Measurements from ENCODE around the gene RERE. TPM values are rescaled to one million over a fixed set of nuclear protein-coding genes. Genes with fewer than 3 reads are reported as not detected.

The RERE gene
- total RNA-seq, 2 donors from 2014 or later, result 144 to 174 TPM

DNA sequence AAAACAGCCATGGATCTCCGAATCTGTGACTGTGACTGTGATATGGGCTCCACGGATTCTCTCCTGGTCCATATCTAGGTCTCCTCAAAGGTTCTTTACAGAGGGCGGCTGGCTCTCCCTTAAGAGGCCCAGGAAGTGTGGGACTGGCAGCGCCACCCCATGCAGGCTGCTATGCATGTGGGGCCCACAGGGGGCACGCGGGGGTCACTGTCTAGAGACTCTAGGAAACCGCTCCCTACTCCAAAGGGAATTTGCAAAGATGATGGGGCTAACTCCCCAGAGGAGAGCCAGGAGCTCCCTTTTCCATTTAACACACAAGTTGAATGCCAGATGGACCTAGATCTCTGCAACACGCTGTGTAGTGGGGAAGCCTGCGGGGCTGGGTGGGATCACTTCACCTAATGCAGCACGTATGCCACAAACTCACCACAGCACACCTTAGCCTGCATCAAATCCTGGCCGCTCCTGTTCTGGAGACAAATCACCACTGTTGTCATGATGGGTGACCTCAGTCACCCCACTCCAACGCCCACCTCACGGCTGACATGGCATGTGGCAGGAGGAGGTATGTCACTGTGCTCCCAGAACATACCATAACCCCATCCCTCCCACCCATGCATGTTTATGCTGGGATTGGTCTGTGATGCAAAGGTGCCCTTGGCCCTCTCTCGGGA lies 437.8 kb downstream of the RERE start:
- DNase-seq (ENCODE audit: low spot score), result no peak
- H3K9me3 ChIP-seq, result no peaks in the 10 kb centered on the region
- H3K27ac ChIP-seq, result peak overlapping the region; percentile 29 to 35
- ATAC-seq (ENCODE audit: insufficient number of reproducible peaks, low FRiP score, low read depth), result no peak
- H3K27me3 ChIP-seq (replicated peaks; ENCODE audit: insufficient read depth), result no peaks in the 10 kb centered on the region
- TF ChIP-seq, protein P1, sequence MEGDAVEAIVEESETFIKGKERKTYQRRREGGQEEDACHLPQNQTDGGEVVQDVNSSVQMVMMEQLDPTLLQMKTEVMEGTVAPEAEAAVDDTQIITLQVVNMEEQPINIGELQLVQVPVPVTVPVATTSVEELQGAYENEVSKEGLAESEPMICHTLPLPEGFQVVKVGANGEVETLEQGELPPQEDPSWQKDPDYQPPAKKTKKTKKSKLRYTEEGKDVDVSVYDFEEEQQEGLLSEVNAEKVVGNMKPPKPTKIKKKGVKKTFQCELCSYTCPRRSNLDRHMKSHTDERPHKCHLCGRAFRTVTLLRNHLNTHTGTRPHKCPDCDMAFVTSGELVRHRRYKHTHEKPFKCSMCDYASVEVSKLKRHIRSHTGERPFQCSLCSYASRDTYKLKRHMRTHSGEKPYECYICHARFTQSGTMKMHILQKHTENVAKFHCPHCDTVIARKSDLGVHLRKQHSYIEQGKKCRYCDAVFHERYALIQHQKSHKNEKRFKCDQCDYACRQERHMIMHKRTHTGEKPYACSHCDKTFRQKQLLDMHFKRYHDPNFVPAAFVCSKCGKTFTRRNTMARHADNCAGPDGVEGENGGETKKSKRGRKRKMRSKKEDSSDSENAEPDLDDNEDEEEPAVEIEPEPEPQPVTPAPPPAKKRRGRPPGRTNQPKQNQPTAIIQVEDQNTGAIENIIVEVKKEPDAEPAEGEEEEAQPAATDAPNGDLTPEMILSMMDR (IDR thresholded peaks at IDR 0.05), result no peak
- no peaks in the 10 kb centered on the region for H3K36me3 ChIP-seq
- peaks cover 48 to 78% of the 10 kb centered on the region in 2 donors for H3K4me1 ChIP-seq (ENCODE audit: control insufficient read depth in 1 of 2, low read depth in 2 of 2)
- H3K4me3 ChIP-seq, result no peak overlapping the region

DNA sequence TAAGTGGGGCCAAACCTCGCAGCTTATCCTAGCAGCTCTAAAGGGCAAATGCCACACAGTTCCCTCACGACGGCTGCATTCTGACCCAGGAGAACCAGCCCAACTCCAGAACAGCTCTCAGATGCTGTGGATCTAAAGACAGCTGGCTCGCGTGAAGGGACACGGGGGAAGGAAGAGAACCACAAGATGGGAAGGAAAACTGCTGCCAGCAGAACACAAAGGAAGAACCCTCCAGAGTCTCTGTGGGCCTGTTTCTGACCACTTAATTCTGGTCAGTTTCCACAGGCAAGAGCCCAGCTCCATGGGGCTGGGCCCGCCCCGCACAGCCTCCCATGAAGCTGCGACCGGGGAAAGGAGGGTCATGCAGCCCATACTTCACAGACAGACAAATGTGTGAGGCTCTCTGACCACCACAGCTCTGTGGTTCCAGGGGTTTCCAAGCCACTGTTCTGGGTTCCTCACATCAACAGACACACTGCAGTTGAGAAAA lies 438.4 kb downstream of the RERE start:
- Histone ChIP-seq H3K27me3 (replicated peaks; ENCODE audit: insufficient read depth) (no peaks in the 10 kb centered on the region), H3K27ac (peak overlapping the region; percentile 29 to 35), H3K4me3 (no peak overlapping the region), H3K4me1 (ENCODE audit: control insufficient read depth in 1 of 2, low read depth in 2 of 2) (peaks cover 50 to 78% of the 10 kb centered on the region in 2 donors), H3K36me3 (no peaks in the 10 kb centered on the region), H3K9me3 (no peaks in the 10 kb centered on the region)
- TF ChIP-seq, protein P1 (IDR thresholded peaks at IDR 0.05), result no peak
- DNase-seq (ENCODE audit: low spot score), result no peak
- no peak for ATAC-seq (ENCODE audit: insufficient number of reproducible peaks, low FRiP score, low read depth)

- H3K4me3 ChIP-seq, result no peak overlapping the region
- H3K4me1 ChIP-seq (ENCODE audit: control insufficient read depth in 1 of 2, low read depth in 2 of 2), result peaks cover 50 to 80% of the 10 kb centered on the region in 2 donors
- no peaks in the 10 kb centered on the region for H3K27me3 ChIP-seq (replicated peaks; ENCODE audit: insufficient read depth)
- ATAC-seq (ENCODE audit: insufficient number of reproducible peaks, low FRiP score, low read depth) (no peak), DNase-seq (ENCODE audit: low spot score) (no peak)
- H3K9me3 ChIP-seq, result no peaks in the 10 kb centered on the region
- peak overlapping the region; percentile 35 to 42 for H3K27ac ChIP-seq
- H3K36me3 ChIP-seq, result no peaks in the 10 kb centered on the region
- TF ChIP-seq, protein P1 (IDR thresholded peaks at IDR 0.05), result no peak
Observed at GRCh38 chr1:8378178-8378577, 439.3 kb downstream of the RERE start.

- H3K27me3 ChIP-seq (replicated peaks; ENCODE audit: insufficient read depth), result no peaks in the 10 kb centered on the region
- TF ChIP-seq, protein P1 (IDR thresholded peaks at IDR 0.05), result no peak
Observed at GRCh38 chr1:8377271-8377981, 440.0 kb downstream of the RERE start.

DNA sequence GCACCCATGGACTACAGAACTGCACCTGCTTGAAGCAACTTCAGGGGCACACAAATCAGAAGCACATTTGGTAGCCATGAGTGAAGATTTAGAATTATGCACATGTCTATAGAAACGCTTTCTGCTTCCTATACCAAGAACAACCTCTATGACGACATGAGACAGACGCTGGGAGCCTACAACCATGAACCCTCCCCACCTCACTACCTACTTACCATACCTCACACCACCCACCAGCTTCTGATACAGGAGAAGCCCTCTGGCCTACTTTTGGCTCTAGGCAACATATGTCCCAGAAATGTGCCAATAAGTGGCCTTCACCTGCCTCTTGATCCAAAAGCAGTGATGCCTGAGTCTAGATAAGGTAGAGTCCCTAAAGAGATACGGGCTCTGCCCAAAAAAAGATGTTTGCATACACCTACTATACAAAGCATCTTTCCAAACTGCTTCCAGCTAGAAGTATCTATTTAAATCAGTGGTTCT lies 441.0 kb downstream of the RERE start:
- Histone ChIP-seq H3K4me3 (no peak overlapping the region), H3K9me3 (no peaks in the 10 kb centered on the region), H3K27me3 (replicated peaks; ENCODE audit: insufficient read depth) (no peaks in the 10 kb centered on the region), H3K27ac (no peak overlapping the region), H3K4me1 (ENCODE audit: control insufficient read depth in 1 of 2, low read depth in 2 of 2) (peaks cover 54 to 80% of the 10 kb centered on the region in 2 donors), H3K36me3 (no peaks in the 10 kb centered on the region)
- TF ChIP-seq, protein P1 (IDR thresholded peaks at IDR 0.05), result no peak
- ATAC-seq (ENCODE audit: insufficient number of reproducible peaks, low FRiP score, low read depth), result no peak
- no peak for DNase-seq (ENCODE audit: low spot score)

More at GRCh38 chr1:8377271-8377981, 440.0 kb downstream of the RERE start:
- H3K27ac ChIP-seq, result no peak overlapping the region
- H3K9me3 ChIP-seq, result no peaks in the 10 kb centered on the region
- no peaks in the 10 kb centered on the region for H3K36me3 ChIP-seq
- peaks cover 50 to 80% of the 10 kb centered on the region in 2 donors for H3K4me1 ChIP-seq (ENCODE audit: control insufficient read depth in 1 of 2, low read depth in 2 of 2)
- ATAC-seq (ENCODE audit: insufficient number of reproducible peaks, low FRiP score, low read depth) (no peak), DNase-seq (ENCODE audit: low spot score) (no peak)
- H3K4me3 ChIP-seq, result no peak overlapping the region
